HG02678 (cell line): ENCODE measurements around the gene RPTOR.
A peak's percentile ranks its signal among the peaks of the same experiment; 100 is the strongest.
"Not testable (repeated sequence)": the region's sequence is repeated elsewhere in the genome, so short reads cannot be mapped to it uniquely, and the experiment has no call there.

Experiments
- ATAC-seq: cut with Tn5 transposase; IDR thresholded peaks from one replicate; pipeline ENCODE4 v1.9.1; 2021; ENCODE audit warnings: mild to moderate bottlenecking, moderate library complexity; ENCODE audit not compliant: unreplicated experiment

RPTOR gene

GRCh38 chr17:80544655-80545498 is at the start of gene RPTOR:
TSS of gene RPTOR (plus strand) at chr17:80544838. CDS start at chr17:80545630, 792 bp downstream.
- ATAC-seq, result peak; percentile 77

- ATAC-seq, result no peak
These were observed 46.9 kb upstream of the RPTOR start for GRCh38 chr17:80497726-80498241.

GRCh38 chr17:80498242-80498919 is 46.3 kb upstream of the RPTOR start:
- no peak for ATAC-seq

- no peak for ATAC-seq
These were observed 45.7 kb upstream of the RPTOR start for GRCh38 chr17:80498920-80499410.

- no peak for ATAC-seq
These were observed 45.1 kb upstream of the RPTOR start for GRCh38 chr17:80499560-80499959.

- no peak for ATAC-seq
These were observed 44.5 kb upstream of the RPTOR start for GRCh38 chr17:80499961-80500665.

- ATAC-seq, result no peak
These were observed 42.7 kb upstream of the RPTOR start for GRCh38 chr17:80501741-80502577.

- no peak for ATAC-seq
These were observed 42.1 kb upstream of the RPTOR start for GRCh38 chr17:80502578-80502877.

GRCh38 chr17:80503031-80503430 is 41.6 kb upstream of the RPTOR start:
- no peak for ATAC-seq

GRCh38 chr17:80503921-80504320 is 40.7 kb upstream of the RPTOR start:
- ATAC-seq, result no peak

- ATAC-seq, result no peak
These were observed 39.8 kb upstream of the RPTOR start for GRCh38 chr17:80504686-80505413.

GRCh38 chr17:80507177-80507576 is 37.5 kb upstream of the RPTOR start:
- not testable (repeated sequence) for ATAC-seq

GRCh38 chr17:80507965-80508364 is 36.7 kb upstream of the RPTOR start:
- ATAC-seq, result no peak

- ATAC-seq, result no peak
These were observed 35.3 kb upstream of the RPTOR start for GRCh38 chr17:80509311-80509710.

GRCh38 chr17:80510132-80510531 is 34.5 kb upstream of the RPTOR start:
- no peak for ATAC-seq

- ATAC-seq, result no peak
These were observed 33.9 kb upstream of the RPTOR start for GRCh38 chr17:80510772-80511171.

- ATAC-seq, result no peak
These were observed 33.1 kb upstream of the RPTOR start for GRCh38 chr17:80511222-80512180.

- no peak for ATAC-seq
These were observed 32.4 kb upstream of the RPTOR start for GRCh38 chr17:80512233-80512632.

- no peak for ATAC-seq
These were observed 31.4 kb upstream of the RPTOR start for GRCh38 chr17:80513201-80513600.
